A673 (cell line): ENCODE measurements around the gene SDK1.

Experiments used
- EZH2 ChIP-seq: fragments of 200-600 bp; sonication (generic); IDR thresholded peaks from 2 replicates; pipeline ENCODE4 v1.6.1; 2017; ENCODE audit warnings: borderline replicate concordance, low read depth, mild to moderate bottlenecking, mixed read lengths, antibody characterized with exemption, low read length; ENCODE audit not compliant: poor library complexity, severe bottlenecking
- TF ChIP-seq, protein P1 (sequence below): fragments of 300-800, 200-600 bp; sonication (generic); conservative IDR thresholded peaks from 2 replicates; pipeline ENCODE4 v1.5.1; 2017; ENCODE audit warnings: low read depth, mild to moderate bottlenecking, antibody characterized with exemption, low read length, moderate library complexity, mixed read lengths

DNA sequence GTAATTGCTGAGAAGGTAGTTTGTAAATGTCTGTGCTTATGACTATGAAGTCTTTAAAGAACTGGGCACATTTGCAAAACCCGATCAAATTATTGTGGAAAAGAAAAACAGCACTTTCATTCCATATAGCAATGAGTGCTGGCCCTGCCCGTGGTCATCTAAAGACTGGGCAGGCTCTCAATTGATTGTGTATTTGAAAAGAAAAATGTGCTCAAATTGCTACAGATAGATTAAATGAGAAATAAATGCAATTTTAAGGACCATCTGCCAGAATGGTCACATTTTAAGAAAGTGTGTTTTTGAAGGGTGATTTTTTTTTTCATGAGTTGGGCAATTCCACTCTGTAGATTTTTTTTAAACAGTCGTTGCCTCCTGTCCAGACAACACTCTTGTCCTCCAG is 672.2 kb downstream of the SDK1 start:
- TF ChIP-seq, protein P1, sequence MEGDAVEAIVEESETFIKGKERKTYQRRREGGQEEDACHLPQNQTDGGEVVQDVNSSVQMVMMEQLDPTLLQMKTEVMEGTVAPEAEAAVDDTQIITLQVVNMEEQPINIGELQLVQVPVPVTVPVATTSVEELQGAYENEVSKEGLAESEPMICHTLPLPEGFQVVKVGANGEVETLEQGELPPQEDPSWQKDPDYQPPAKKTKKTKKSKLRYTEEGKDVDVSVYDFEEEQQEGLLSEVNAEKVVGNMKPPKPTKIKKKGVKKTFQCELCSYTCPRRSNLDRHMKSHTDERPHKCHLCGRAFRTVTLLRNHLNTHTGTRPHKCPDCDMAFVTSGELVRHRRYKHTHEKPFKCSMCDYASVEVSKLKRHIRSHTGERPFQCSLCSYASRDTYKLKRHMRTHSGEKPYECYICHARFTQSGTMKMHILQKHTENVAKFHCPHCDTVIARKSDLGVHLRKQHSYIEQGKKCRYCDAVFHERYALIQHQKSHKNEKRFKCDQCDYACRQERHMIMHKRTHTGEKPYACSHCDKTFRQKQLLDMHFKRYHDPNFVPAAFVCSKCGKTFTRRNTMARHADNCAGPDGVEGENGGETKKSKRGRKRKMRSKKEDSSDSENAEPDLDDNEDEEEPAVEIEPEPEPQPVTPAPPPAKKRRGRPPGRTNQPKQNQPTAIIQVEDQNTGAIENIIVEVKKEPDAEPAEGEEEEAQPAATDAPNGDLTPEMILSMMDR, result no peak
- no peak for TF ChIP-seq EZH2
